Eye (tissue), 1 donor: ENCODE measurements around the gene SLCO2A1.

Experiments
- DNase-seq: peaks from one replicate; pipeline ENCODE4 v3.0.0-alpha.2; 2015

The SLCO2A1 gene

DNA sequence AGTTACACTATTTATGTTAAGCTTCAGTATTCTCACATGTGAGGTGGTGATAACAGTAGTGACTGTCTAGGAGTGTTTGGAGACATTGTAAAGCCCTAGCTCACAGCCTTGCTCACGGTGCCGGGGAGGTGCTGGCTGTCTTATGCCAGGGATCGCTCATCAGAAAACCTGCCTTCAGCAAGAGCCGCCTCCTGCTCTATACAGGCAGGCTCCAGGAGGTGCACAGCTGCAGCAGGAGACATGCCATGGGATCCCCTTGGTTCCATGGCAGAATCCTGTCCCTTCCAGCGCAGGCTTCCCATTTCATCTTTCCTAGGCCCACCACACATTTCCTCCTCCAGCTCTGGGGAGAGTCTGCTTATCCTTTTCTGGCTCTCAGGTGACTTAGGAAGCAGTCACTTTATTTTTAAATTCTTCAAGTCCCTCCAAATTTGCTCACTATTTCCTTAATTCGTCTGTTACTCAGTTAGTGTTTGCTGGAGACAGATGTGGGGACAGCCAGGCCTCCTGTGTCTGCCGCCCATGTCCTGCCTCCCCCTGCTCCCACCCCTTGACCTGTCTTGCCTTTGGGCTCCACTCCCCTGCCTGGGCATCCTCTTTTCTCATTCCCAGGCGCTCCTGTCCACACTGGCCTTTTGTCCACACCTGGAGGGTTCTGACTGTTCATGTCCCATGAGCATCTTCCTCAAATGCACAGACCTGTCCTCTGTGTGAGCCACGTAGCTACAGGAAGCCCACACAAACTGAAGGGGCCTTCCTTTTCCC lies 31.7 kb downstream of the SLCO2A1 start:
- no peak for DNase-seq

DNA sequence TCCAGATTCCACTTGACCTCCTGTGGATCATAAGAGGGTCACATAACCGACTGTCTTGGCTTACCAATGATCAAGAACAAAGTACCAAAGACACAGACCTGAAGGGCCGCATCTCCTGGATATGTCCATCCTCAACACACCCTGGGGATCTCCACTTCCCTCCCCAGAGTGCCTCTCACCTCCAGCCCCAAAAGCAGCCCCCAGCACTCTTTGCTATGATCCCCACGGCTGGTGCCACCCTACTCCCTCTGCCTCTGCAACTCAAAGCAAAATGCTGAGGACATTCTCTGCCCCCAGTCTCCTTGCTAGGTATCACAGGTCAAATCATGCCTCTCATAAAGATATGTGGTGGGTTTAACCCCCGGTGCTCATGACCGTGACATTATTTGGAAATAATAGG lies 32.7 kb downstream of the SLCO2A1 start:
- DNase-seq: no peak

DNA sequence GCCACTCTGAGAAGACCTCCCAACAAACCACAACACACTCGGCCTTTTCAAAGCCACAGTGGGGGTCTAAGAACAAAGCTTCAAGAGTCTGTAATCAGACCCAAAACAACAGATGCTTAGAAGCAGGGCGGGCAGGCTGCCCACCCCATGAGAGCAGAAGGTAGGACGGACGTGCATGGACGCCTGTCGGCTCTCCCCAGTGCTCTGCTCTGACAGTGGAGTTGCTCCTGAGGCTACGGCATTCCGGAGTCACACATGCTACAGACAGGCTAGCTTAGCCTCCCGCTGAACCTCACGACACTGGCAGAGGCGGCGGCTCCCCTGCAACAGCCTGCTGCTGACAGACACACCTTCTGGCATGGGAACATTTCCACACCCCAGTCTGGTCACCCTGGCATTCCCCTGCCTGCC lies 33.5 kb downstream of the SLCO2A1 start:
- DNase-seq: peak; percentile 64

DNA sequence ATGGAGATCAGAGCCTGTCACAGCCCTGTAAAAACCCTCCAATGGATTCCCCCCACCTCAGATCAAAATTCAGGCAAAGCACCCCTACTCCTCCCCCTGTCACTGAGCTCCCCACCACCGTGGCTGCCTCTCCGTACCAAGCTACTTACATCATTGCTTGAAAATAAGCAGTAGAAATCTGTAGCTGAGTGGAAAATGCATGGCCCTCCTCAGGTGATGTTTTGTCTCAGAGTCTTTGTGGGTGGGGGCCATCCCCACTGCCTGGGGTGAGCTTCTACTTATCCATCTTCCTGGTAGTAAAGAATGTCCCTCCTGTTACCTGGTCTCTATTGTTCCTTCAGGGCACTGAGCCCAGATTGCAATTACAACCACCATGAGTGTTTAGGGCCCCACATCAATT lies 34.5 kb downstream of the SLCO2A1 start:
- DNase-seq: no peak

DNA sequence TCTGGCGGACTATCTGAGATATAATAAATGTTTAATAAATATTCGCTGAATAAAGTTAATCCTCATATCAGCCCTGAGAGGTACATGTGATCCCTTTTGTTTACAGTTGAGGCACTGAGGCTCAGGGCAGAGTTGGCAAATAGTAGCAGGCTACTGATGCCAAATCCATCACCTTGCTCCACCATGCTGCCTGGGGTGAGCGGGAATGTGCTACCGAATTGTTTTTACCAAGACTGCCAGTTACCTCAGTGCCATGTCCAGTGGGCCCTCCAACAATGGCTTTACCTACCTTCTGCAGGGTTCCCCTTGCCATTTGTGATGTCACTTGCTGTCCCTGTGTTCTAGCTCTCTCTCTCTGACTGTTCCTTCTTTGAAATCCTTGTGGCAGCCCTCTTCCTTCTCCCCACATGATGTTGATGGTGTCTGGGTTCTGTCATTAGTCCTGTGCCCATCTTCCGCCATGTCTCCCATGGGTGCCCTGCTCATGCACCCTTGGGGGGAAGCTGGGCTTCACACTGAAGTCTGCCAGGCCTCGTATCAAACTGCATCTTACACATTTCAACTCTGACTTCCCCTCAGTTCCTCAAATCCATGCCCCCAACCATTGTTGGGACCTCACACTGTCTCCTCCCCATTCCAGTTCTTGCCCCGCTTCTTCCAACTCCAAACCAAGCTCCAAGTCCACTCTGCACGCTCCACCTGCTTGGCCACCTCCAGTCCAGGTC lies 35.4 kb downstream of the SLCO2A1 start:
- no peak for DNase-seq

DNA sequence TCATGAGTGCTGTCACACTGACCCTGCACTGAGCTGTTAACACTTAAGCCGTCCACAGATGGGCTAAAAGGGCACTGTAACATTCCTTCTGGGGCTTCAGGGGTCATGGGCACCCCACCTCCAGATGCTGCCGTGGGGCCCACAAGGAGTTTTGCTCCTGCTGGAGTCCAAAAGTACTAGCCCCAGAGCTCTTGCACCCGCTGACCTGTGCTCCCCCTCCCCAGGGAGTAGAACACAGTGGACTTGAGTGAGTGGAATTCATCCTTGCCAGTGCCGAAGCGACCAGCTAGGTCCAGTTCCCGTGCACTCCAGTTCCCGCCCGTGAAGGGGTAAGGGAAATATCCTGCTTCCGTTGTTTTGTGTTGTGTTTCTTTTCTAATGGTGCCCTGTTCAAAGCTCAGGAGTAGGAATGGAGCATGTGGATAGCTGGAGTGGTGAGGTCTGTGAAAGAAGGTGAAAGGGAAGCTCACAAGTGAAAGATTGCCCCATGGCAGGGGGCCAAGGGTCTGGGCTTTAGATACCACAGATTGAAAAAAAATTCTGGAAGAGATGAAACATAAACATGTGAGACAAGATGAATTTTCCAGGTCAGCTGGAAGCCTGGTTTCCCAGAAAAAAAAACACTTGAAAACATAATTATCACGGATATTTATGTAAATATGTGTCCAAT lies 36.6 kb downstream of the SLCO2A1 start:
- no peak for DNase-seq

DNA sequence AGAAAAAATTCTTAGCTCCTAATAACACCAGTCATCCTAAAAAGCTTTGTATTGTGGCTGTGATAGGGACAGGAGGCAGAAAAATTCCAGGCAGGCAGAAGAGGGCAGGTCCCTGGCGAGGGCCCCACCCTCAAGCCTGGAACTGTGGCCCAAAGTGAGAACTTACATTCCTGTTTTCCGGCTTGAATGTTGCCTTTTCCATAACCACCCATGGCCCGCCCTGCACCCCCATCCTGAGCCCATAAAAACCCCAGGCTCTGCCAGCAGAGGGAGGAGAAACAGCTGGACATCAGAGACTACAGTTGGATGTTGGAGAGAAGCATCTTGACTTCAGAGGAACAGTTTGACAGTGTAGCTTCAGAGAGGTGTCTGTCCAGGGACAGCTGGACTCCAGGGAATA lies 37.3 kb downstream of the SLCO2A1 start:
- no peak for DNase-seq

DNA sequence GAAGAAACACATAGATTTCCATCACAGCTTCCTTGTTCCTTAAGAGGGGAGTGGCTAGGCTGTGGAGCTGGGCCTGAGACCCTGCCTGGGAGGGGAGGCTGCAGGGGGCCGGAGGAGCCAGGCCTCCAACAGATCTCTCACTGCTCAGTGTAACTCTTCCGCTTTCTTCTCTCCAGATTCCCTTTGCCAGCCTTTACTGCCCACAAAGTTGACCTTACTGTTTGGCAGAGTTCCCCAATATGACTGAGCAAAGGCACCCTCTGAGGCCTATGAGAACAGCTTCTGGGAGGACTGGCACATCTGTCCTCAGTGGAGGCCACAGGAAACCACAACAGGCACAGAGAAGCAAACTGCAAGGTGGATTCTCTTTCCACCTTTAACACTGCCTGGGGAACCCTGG lies 38.1 kb downstream of the SLCO2A1 start:
- DNase-seq: no peak

DNA sequence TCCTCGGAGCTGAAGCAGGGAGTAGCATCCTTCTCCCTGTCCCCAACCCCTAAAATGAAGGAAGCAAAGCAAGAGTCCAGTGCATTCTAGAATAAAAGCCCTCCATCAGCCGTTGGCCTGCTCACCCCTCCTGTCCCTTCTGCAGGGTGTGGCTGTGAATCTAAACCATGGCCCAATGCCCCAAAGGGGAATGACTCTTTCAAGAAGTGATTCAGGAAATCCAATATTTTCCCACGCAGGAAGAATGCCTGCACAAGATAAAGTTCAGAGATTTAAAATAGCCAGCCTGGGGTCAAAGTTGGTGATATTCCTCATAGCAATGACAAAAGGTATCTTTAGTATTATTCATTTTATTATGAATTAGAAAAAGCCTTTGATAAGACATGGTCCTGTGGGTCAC lies 38.5 kb downstream of the SLCO2A1 start:
- no peak for DNase-seq

DNA sequence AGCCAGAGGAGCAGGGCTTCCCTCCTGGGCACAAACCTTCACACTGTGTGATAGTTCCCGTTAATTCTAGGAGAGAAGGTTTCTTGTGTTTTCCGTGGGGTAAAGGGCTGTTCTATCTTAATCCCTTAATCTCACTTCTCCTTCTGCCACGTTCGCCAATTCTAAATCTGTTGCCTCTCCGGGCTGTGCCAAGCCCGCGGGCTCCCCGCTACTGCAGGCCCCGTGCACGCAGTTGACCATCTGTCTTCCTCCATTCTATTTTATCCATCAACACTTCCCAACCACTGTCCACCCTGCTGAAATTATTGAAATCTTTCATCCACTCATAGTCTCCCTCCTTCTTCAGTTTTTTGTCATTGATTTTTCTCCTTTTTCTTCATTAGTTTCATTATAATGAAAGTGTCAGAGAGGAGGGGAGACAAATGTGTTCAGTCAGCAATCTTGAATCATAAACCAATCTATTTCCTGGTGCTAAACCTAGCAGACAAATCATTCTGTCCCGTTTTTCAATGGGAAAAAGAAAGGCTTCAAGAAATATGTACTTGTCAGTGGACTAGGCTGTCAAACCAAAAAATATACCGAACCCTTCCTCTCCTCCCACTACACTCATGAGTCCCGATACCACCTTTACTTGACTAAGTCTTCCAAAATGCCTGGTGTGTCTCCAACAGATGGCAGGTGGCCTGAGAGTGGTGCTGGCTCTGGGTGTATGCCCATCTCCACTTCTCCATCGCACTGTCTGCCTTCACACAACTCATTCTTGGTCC lies 39.6 kb downstream of the SLCO2A1 start:
- DNase-seq: no peak

DNA sequence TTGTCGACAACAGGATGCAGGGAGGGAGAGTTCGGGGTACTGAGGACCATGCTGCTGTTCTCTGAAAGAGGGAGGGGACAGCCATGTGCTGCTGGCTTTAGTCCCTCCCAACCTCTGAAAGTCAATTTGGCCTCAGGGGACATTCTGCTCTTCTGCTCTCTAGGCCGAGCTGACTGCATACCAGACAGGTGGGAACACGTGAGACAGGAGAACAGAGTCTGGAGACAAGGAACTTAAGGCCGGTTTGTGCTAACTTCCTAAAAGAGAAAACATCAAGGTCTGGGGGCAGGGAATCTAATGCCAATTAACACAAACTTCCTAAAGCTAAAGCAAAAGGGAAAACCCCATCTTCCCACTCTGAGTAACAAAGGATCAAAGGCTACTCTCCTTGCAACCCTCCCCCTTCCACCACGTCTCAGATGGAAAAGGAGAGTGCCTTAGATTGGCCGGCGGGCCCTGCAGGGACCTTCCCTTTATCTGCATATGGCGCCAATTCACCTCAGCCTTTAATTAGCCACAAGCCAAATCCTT lies 41.0 kb downstream of the SLCO2A1 start:
- peak; percentile 28 for DNase-seq

DNA sequence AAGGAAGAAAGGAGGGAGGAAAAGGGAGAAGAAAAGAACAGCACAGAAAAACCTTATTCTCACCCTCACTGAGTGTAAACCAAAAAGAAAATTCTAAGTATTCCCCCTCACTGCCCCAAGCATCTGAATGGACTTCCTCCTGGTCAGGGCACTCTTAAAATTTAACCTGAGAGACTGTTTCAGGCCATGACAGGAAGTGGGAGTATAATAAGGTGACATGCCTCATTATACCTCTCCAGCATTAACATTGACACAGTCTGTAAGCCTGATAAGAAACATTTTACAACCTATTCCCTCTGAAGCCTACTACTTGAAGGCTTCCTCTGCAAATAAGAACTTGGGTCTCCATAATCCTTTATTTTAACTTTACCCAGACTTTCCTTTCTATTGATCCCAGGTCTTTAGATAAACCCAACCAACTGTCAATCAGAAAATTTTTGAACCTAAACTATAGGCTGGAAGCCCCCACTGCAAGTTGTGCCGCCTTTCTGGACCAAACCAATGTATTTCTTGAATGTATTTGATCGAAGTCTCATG lies 41.7 kb downstream of the SLCO2A1 start:
- no peak for DNase-seq

DNA sequence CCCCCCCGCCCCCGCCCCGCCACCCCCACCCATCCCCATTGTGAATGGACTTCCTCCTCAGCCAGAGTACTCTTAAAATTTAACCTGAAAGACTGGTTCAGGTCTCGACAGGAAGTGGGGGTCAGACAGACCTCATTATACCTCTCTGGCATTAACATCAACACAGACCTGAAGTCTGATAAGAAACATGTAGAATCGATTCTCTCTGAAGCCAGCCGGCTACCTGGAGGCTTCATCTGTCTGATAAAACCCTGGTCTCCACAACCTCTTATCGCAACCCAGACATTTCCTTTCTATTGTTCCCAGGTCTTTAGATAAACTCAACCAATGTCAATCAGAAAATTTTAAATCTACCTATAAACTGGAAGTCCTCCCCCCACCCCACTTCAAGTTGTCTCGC lies 42.6 kb downstream of the SLCO2A1 start:
- DNase-seq: no peak

DNA sequence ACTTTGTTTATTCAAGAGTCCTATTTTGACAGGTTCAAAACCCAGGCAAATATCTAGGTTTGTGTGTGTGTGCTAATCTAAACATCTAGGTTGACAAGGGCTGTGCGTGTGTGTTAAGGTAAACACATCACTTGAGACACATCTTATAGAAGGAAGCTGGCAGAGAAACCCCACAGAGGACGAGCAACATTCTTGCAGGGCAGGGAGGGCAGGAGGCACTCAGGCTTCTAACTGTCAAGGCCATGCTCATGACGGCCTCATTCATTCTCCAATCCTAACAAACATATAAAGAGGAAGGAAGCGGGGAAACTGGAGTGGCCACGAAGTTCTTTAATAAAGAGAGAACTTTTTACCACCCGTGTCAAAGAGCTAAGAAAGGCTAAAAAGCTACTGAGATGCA lies 43.4 kb downstream of the SLCO2A1 start:
- DNase-seq: no peak

DNA sequence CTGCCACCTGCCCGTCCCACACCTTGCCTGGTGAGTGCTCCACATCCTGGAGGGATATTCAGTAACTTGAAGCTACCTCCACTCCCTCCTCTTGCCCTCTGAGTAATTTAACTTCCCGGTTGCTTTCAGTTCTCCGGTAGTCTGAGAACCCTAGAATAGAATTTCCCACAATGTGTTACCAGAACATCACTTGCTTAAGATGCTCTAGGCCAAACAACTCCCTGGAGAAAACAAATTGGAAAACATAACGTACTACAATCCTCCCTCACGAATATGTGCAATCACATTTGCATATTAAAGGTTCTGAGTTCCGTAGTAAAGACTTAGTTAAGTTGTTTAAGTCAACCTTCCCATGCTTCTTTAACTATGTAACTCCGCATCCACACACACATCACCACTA lies 44.8 kb downstream of the SLCO2A1 start:
- no peak for DNase-seq

DNA sequence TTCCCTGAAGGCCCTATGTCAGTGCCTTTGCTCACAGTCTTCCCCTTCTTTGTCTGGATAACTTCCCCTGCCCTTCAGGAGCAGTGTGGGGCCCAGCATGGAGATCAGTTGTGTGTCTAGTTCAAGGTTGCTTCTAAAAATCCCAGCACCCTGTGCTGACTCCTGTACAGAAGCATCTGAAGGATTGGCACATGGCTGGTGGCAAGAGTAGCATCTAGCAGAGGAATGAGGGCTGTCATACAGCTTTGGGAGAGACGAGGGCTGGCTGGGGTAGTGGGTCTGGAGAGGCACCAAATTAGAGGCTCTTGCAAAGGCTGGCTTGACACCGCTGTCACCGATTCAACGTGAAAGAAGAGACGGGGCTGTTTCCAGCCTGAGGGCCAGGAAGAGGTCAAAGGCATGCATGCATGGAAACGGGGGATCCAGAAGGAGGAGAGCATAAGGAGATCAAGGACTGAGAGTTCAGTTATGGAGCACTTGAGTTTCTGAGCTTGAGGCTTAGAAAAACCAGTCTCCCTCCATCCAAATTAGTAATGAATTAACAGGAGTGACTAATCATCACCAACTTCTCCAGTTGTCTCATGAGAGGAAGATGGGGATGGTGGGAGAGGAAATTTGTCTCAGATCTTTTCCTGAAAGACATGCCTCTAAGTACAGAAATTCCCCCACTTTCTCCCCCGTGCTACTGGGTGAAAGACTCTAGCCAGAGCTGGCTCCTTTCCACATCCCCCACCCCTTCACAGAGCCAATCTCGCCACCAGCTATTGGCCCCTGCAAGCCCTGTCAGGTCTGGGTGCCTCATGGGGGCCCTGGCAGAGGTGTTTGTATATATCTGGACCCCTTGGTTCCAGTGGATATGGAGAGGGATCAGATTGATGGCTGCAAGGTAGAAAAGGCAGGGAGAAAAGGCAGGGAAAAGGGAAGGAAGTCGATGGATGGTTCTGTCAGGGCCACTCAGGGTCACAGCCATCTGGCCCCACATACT lies 45.9 kb downstream of the SLCO2A1 start:
- DNase-seq: no peak

DNA sequence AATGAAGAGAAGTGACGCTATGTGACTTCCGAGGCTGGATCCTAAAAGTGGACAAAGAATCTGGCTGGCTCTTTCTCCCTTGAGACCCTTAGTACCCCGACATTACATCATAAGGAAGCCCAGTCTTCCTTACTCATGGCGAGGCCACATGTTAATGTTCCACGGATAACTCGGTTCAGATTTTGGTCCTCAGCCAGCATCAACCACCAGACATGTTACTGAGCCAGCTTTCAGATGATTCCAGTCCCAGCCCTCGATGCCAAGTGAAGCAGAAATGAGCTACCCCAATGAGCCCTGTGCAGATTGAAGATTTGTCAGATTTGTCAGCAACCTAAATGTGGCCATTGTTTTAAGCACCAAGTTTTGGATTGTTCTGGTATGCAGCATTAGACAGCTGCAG lies 46.6 kb downstream of the SLCO2A1 start:
- no peak for DNase-seq

DNA sequence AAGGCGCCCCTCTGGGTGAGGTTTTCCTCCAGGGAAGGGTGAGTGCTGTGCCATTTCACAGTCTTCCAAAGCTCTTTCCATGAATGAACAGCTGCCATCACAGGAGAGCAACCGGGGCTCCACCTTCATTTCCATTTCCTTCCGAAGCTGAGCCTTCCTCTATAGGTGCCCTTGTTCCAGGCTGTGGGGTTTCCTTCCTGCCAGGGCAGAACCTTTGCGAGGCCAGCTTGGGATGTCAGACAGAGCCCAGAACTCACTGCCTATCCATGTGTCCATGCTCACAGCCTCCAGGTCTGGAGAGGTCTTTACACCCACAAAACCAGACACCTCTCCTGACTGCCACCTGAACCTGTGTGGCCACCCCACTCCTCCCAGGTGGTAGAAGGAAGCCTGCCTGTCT lies 49.2 kb downstream of the SLCO2A1 start:
- no peak for DNase-seq

DNA sequence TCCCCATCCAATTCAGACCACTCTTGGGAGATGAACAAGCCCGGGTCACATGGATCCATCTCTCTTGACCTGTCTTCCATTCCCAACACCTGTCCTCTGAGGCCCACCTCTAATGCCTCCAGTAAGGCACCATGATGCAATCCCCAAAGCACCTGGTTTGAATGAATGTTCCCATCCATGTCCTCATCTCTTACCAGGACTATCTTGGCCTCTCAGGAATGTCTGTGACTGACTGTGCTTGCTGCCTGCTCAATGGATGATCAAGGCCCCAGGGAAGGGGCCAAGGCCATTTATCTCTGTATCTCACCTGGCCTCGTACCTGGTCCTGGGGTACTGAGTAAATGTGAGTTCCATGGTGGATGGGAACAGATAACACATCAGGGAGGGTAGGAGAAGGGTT lies 49.7 kb downstream of the SLCO2A1 start:
- no peak for DNase-seq

DNA sequence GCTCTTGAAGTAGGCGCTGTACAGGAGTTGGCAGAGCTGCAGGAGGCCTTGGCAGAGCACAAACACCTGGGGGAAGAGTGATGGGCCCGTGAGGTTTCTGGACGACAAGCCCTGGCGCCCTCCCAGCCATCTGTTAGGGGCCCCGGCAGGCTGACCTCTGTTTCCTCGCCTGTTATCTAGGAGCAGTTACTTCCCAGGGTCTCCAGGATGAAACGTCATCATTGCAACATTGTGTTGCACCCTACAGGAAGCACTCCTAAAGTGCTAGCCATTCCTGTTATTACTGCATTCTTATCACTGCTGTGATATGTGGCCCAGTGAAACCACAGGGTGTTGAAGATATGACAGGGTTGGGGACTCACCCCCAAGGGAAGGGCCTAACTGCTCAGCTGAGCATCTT lies 50.2 kb downstream of the SLCO2A1 start:
- no peak for DNase-seq

DNA sequence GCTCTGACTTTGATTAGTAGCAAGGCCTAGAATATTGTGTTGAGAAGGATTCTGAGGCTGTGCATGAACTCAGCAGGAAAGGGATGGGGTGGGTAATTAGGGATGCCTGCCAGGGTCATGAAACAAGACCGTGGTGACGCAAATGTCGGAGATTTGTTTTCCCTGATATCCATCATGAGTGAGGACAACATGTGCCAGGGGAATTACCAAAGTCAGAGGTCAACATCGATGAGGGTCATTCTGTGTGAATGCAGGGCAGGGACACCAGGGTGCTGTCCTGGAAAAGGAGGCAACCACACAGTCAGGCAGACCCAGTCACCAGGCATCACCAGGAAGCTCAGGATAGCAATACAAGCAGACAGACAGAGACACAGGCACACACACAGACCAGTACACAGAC lies 52.2 kb downstream of the SLCO2A1 start:
- DNase-seq: no peak
